Ascending aorta (tissue), 2 donors: Measurements from ENCODE around the gene ACBD4. TPM values are rescaled to one million over a fixed set of nuclear protein-coding genes. Genes with fewer than 3 reads are reported as not detected.
A peak's percentile ranks its signal among the peaks of the same experiment; 100 is the strongest.

ENCODE experiments used
- DNase-seq, 2 donors: peaks; one replicate each; pipeline ENCODE4 v3.0.0-alpha.2; 2019; ENCODE audit warnings: low spot score in 2 of 2
- H3K27ac ChIP-seq, 2 donors: fragments of 200-600 bp; sonication (generic); one replicate each; pipeline ENCODE4 v1.5.1; 2016 to 2017; ENCODE audit warnings: mild to moderate bottlenecking in 1 of 2
- H3K27me3 ChIP-seq: fragments of 200-600 bp; sonication (generic); one replicate; pipeline ENCODE4 v1.5.1; 2017
- H3K36me3 ChIP-seq, 2 donors: fragments of 200-600 bp; sonication (generic); one replicate each; pipeline ENCODE4 v1.5.1; 2016
- H3K4me1 ChIP-seq, 2 donors: fragments of 200-600 bp; sonication (generic); one replicate each; pipeline ENCODE4 v1.5.1; 2016 to 2017; ENCODE audit warnings: mild to moderate bottlenecking in 1 of 2
- H3K4me3 ChIP-seq, 2 donors: fragments of 200-600 bp; sonication (generic); one replicate each; pipeline ENCODE4 v1.5.1; 2016 to 2017; ENCODE audit warnings: mild to moderate bottlenecking in 1 of 2
- H3K9me3 ChIP-seq, 2 donors: fragments of 200-600 bp; sonication (generic); one replicate each; pipeline ENCODE4 v1.5.1; 2016
- intact Hi-C: fragments of 100-400 bp; cut with DNase I; formaldehyde crosslinking; loops from one replicate; pipeline ENCODE4 v1.15.1; 2023
- total RNA-seq: library from RNA; depleted of rRNA; stranded (reverse); fragments of >200 nt; gene quantifications from one replicate; pipeline ENCODE4 v1.1.0, GENCODE V29; 2016
- TF ChIP-seq, protein P1 (sequence below), 3 experiments: fragments of 200-600 bp in 2 of 3; fragments of 450-650 bp in 1 of 3; sonication (generic) in 2 of 3; IDR thresholded peaks; one replicate each; pipeline ENCODE4 v1.5.1; 2016 to 2019; ENCODE audit warnings: antibody characterized with exemption in 3 of 3, mild to moderate bottlenecking in 1 of 3, moderate library complexity in 1 of 3

The ACBD4 gene
- total RNA-seq, 1 donor from 2014 or later = 14.7 TPM

GRCh38 chr17:45149669-45150664, 14.5 kb downstream of the ACBD4 start:
- H3K27me3 ChIP-seq = no peaks in the 10 kb centered on the region
- peak in 1 of 2 donors; percentile 85 for DNase-seq
- H3K27ac ChIP-seq = peak overlapping the region; percentile 94 to 97
- H3K4me1 ChIP-seq = peaks cover 9 to 41% of the 10 kb centered on the region in 2 donors
- TF ChIP-seq, protein P1, sequence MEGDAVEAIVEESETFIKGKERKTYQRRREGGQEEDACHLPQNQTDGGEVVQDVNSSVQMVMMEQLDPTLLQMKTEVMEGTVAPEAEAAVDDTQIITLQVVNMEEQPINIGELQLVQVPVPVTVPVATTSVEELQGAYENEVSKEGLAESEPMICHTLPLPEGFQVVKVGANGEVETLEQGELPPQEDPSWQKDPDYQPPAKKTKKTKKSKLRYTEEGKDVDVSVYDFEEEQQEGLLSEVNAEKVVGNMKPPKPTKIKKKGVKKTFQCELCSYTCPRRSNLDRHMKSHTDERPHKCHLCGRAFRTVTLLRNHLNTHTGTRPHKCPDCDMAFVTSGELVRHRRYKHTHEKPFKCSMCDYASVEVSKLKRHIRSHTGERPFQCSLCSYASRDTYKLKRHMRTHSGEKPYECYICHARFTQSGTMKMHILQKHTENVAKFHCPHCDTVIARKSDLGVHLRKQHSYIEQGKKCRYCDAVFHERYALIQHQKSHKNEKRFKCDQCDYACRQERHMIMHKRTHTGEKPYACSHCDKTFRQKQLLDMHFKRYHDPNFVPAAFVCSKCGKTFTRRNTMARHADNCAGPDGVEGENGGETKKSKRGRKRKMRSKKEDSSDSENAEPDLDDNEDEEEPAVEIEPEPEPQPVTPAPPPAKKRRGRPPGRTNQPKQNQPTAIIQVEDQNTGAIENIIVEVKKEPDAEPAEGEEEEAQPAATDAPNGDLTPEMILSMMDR (IDR thresholded peaks at IDR 0.05) = no peak
- no peaks in the 10 kb centered on the region for H3K9me3 ChIP-seq
- no peaks in the 10 kb centered on the region for H3K36me3 ChIP-seq
- intact Hi-C loops = loop anchor here (1.0 to 10.0 kb wide), 4 partner anchors 15 to 1245 kb away; partner anchors contain the start of genes ACBD4, MAP3K14 and MPP2
- H3K4me3 ChIP-seq = peak overlapping the region; percentile 72 to 90

DNA sequence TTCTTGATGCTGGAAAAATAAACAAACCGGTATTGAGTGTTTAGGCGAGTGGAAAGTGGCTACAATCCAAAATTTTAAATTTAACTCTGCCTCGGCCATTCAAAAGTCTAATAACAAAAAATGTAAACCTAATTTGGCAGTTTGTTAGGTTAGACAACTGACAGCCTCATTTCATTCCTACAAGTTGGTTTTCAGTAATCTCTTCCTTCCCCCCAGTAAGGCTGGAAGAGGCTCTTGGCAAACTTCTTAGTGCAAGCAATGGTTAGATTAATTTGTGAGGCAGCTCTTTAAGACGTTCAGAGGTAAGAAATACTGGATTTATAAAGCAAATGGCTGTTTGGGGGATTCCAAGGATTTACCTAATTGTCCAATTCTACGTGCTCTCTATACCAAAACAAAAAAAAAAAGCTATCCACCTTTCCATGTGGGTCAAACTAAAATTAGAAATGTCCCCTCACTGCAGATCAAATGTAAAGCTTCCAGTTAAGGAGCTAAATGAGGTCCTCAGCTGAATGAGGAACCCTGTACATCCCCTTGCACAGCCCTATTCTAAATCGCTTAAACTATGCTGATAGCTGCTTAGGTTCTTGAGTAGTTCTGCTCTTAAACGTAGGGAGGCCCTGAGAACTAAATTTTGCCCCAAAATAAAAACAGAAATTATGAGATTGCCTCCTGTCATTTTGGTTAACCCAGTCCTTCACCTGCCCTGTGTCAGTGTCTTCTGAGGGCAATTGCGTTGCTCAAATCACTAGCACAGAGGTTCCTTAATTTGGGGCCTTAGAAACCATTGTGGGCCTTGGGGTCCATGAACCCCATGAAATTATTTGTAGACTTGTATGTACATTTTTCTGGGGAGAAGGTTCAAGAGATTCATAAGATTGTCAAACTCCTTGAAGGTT, 15.7 kb downstream of the ACBD4 start:
- intact Hi-C loops = no loop called here
- no peak for DNase-seq
- TF ChIP-seq, protein P1 (IDR thresholded peaks at IDR 0.05) = no peak
- peaks cover 7 to 31% of the 10 kb centered on the region in 2 donors for H3K4me1 ChIP-seq
- peak overlapping the region in 1 of 2 donors; percentile 97 for H3K27ac ChIP-seq
- H3K9me3 ChIP-seq = no peaks in the 10 kb centered on the region
- H3K27me3 ChIP-seq = no peaks in the 10 kb centered on the region
- H3K4me3 ChIP-seq = peak overlapping the region; percentile 72 to 90
- no peaks in the 10 kb centered on the region for H3K36me3 ChIP-seq

DNA sequence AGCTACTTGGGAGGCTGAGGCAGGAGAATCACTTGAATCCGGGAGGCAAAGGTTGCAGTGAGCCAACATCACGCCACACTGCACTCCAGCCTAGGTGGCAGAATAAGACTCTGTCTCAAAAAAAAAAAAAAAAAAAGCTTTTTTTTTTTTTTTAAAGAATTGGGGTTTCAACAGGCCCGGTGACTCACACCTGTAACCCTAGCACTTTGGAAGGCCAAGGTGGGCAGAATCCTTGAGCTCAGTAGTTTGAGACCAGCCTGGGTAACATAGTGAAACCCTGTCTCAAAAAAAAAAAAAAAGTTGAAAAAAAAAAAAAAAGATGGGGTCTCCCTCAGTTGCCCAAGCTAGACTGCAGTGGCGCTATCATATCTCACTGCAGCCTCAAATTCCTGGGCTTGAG, 19.5 kb downstream of the ACBD4 start:
- no peak for DNase-seq
- peaks cover 10 to 52% of the 10 kb centered on the region in 2 donors for H3K4me1 ChIP-seq
- TF ChIP-seq, protein P1 (IDR thresholded peaks at IDR 0.05) = no peak
- H3K4me3 ChIP-seq = no peak overlapping the region
- H3K27me3 ChIP-seq = no peaks in the 10 kb centered on the region
- intact Hi-C loops = no loop called here
- H3K36me3 ChIP-seq = no peaks in the 10 kb centered on the region
- peak overlapping the region in 1 of 2 donors; percentile 34 for H3K27ac ChIP-seq
- H3K9me3 ChIP-seq = no peaks in the 10 kb centered on the region

DNA sequence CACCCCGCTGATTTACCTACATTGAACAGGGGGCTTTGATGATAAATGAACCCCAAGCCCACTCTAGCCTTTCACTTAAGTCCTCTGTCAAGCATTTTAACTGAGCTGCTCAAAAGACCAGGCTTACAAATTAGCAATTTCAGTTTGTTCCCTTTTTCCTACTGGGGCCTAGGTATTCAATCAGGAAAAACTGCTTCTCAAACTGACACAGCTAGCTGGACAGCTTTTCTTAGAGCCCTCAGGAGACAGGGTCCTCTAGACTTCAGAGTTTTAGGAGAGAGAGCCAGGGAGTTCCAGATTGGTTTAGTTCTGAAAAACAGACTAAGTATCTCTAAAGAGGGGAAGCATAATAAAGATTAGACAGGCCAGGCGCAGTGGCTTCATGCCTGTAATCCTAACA, 20.0 kb downstream of the ACBD4 start:
- TF ChIP-seq, protein P1 (IDR thresholded peaks at IDR 0.05) = no peak
- intact Hi-C loops = no loop called here
- peaks cover 11 to 54% of the 10 kb centered on the region in 2 donors for H3K4me1 ChIP-seq

GRCh38 chr17:45156242-45156641, 20.8 kb downstream of the ACBD4 start:
- H3K36me3 ChIP-seq = no peaks in the 10 kb centered on the region
- intact Hi-C loops = no loop called here
- no peaks in the 10 kb centered on the region for H3K27me3 ChIP-seq
- peaks cover 11 to 50% of the 10 kb centered on the region in 2 donors for H3K4me1 ChIP-seq
- no peak overlapping the region for H3K4me3 ChIP-seq
- no peak for DNase-seq
- H3K27ac ChIP-seq = no peak overlapping the region
- H3K9me3 ChIP-seq = no peaks in the 10 kb centered on the region
- TF ChIP-seq, protein P1 (IDR thresholded peaks at IDR 0.05) = no peak

More for the DNA sequence above, 20.0 kb downstream of the ACBD4 start:
- Histone ChIP-seq H3K36me3 (no peaks in the 10 kb centered on the region), H3K9me3 (no peaks in the 10 kb centered on the region), H3K4me3 (no peak overlapping the region), H3K27me3 (no peaks in the 10 kb centered on the region), H3K27ac (peak overlapping the region in 1 of 2 donors; percentile 34)
- DNase-seq = no peak
